GM10266 (cell line): ENCODE data around the gene RHAG.
"Not testable (repeated sequence)": the region's sequence is repeated elsewhere in the genome, so short reads cannot be mapped to it uniquely, and the experiment has no call there.

Experiments used
- DNase-seq: peaks from one replicate; pipeline ENCODE4 v3.0.0; 2012; ENCODE audit errors: extremely low spot score
- CTCF ChIP-seq: IDR thresholded peaks from 2 replicates; pipeline ENCODE4 v1.5.1; 2012; ENCODE audit warnings: mild to moderate bottlenecking, low read depth; ENCODE audit not compliant: control insufficient read depth, insufficient read depth; ENCODE audit errors: missing control alignments

Gene RHAG

DNA sequence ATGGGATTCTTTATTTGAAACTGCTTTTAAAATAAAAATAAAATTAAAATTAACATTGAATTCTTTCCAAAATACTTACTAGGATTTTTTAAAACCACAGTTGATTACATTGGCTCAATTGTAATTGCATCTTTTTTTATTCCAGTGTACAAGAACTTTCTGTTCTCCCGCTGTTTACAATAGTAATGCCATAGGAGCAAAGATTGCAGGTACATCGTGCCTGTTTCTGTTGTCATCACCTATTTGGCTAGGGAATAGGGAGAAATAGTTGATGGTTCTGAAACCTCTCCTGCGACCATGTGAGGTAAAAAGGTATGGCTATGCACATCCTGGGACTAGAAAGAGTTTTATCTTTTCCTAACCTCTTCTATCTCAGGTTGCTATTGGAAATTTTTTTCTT, 28.2 kb upstream of the RHAG start:
- DNase-seq: no peak
- no peak for TF ChIP-seq CTCF

GRCh38 chr6:49664054-49664453, 27.4 kb upstream of the RHAG start:
- not testable (repeated sequence) for DNase-seq

GRCh38 chr6:49662892-49663261, 26.2 kb upstream of the RHAG start:
- TF ChIP-seq CTCF: no peak
- no peak for DNase-seq

DNA sequence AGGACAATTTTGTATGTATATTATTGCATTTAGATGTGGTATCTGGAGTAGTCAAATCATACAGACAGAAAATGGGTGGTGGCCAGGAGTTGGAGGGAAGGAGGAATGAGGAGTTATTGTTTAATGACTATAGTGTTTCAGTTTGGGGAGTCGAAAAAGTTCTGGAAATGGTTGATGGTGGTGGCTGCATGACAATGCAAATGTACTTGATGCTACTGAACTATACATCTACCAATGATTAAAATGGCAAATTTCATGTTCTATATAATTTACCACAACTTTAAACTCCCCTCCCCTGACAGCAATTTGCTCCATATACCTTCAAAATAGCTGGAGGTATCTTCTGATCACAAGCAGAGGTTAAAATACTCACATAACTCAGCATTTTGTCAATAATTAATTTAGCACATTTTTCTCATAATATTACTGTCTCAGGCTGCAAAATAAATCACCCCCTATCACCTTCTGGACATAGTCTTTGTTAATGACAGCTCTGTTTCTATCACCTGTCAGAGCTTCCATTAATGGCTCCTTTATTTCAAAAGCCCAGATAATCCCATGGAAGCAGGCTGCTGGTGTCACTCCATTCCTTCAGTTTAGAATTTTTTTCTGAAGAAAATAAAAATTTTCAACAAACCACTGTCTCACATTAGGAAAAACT, 25.7 kb upstream of the RHAG start:
- no peak for TF ChIP-seq CTCF
- no peak for DNase-seq

DNA sequence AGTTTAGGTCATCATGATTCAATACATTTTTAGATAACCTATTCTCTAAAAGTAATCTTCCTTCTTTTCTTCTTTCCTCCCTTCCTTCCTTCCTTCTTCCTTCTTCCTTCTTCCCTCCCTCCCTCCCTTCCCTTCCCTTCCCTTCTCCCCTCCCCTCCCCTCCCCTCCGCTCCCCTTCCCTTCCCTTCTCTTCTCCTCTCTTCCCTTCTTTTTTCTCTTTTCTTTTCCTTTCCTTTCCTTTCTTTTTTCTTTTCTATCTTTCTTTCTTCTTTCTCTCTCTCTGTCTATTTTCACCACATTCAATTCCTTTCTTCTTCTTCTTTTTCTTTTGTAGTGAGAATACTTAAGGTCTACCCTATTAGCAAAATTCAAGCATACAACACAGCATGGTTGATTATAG, 17.3 kb upstream of the RHAG start:
- DNase-seq: no peak
- TF ChIP-seq CTCF: no peak

DNA sequence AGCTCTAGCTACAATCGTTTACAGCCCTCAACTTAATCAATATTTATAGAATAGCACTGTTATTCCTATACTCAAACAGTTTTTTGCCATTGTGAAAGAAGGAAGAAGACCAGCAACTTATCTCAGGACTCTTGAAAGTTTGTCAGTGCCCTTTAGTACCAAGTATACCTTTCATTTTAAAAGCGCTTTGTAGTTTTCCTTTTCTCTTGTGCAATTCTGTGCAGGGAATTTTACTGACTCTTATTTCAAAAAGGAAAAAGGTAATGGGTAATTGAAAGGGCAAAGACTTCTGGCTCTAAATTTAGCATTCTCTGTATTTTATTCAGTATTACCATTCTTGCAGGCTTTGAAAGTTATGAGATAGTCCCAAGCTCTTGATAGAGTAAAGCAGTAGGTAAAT, 16.8 kb upstream of the RHAG start:
- no peak for TF ChIP-seq CTCF

GRCh38 chr6:49651239-49651638, 14.6 kb upstream of the RHAG start:
- no peak for DNase-seq
- TF ChIP-seq CTCF: no peak

More for the DNA sequence above, 16.8 kb upstream of the RHAG start:
- DNase-seq: no peak

GRCh38 chr6:49649988-49650387, 13.3 kb upstream of the RHAG start:
- DNase-seq: no peak
- TF ChIP-seq CTCF: no peak
